Activated CD4-positive, alpha-beta T cell treated with anti-CD3 and anti-CD28 coated beads for 36 hours (primary cell): ENCODE measurements around the gene LRP8. TPM values are rescaled to one million over a fixed set of nuclear protein-coding genes. Genes with fewer than 3 reads are reported as not detected.

Experiments used
- ATAC-seq: fragments of 200-7000 bp; cut with Tn5 transposase; one replicate; pipeline ENCODE4 v1.10.0; 2021; ENCODE audit warnings: mild to moderate bottlenecking, moderate library complexity
- CTCF ChIA-PET: fragments of 350-600 bp; sonication (Branson Sonifier 250); formaldehyde crosslinking; loops from one replicate; lab custom pipeline; 2021; ENCODE audit warnings: antibody characterized with exemption; lab: Charles Lee
- POLR2A ChIA-PET: fragments of 350-600 bp; sonication (Branson Sonifier 250); formaldehyde crosslinking; loops from one replicate; lab custom pipeline; 2021; ENCODE audit warnings: antibody characterized with exemption, inconsistent platforms; lab: Charles Lee
- DNase-seq: peaks from one replicate; pipeline ENCODE4 v3.0.0-alpha.2; 2020
- H3K27ac Mint-ChIP-seq: one replicate; pipeline ENCODE4 v1.8.0; 2021; ENCODE audit warnings: mixed read lengths
- H3K27me3 Mint-ChIP-seq: one replicate; pipeline ENCODE4 v1.8.0; 2021; ENCODE audit warnings: mixed read lengths
- H3K36me3 Mint-ChIP-seq: one replicate; pipeline ENCODE4 v1.8.0; 2021; ENCODE audit warnings: low read depth, mixed read lengths
- H3K4me1 Mint-ChIP-seq: one replicate; pipeline ENCODE4 v1.8.0; 2021; ENCODE audit warnings: mixed read lengths
- H3K4me3 Mint-ChIP-seq: one replicate; pipeline ENCODE4 v1.8.0; 2021; ENCODE audit warnings: mild to moderate bottlenecking, moderate library complexity, mixed read lengths
- H3K9me3 Mint-ChIP-seq: one replicate; pipeline ENCODE4 v1.8.0; 2021; ENCODE audit warnings: low read depth, mixed read lengths
- intact Hi-C, 2 experiments: fragments of 100-400 bp; cut with DNase I in 1 of 2; cut with micrococcal nuclease in 1 of 2; formaldehyde crosslinking; loops; one replicate each; pipeline versions ENCODE4 v1.14.2 to v1.15.1; 2022 to 2024; cut with DNase I, micrococcal nuclease
- total RNA-seq, 2 experiments: library from RNA; stranded (reverse); gene quantifications; one replicate each; pipeline ENCODE4 v1.2.3, GENCODE V29; 2021

LRP8 gene
- total RNA-seq, 2 experiments from 2014 or later, result 40.6 to 46.5 TPM

GRCh38 chr1:53197291-53198200 lies 130.3 kb downstream of the LRP8 start:
- POLR2A ChIA-PET, result no interaction called here
- intact Hi-C loops, result loop anchor here (2.0 to 10.0 kb wide), 9 partner anchors 41 to 1140 kb away; partner anchors contain the start of genes BTF3L4 (in 1 of the 2), CC2D1B (in 1 of the 2), MAGOH (in 1 of the 2) and TUT4 (in 1 of the 2)
- Mint-ChIP-seq H3K4me1 (peaks cover 25% of the 10 kb centered on the region), H3K27me3 (no peaks in the 10 kb centered on the region), H3K36me3 (peaks cover 15% of the 10 kb centered on the region), H3K9me3 (no peaks in the 10 kb centered on the region), H3K4me3 (peak overlapping the region; percentile 98), H3K27ac (peak overlapping the region; percentile 99)
- ATAC-seq, result no peak
- no peak for DNase-seq
- CTCF ChIA-PET, result interaction anchor here (1.1 to 1.5 kb wide), 2 partner anchors 15 to 17 kb away, joined by 3 to 4 read pairs; no protein-coding TSS in a partner anchor

DNA sequence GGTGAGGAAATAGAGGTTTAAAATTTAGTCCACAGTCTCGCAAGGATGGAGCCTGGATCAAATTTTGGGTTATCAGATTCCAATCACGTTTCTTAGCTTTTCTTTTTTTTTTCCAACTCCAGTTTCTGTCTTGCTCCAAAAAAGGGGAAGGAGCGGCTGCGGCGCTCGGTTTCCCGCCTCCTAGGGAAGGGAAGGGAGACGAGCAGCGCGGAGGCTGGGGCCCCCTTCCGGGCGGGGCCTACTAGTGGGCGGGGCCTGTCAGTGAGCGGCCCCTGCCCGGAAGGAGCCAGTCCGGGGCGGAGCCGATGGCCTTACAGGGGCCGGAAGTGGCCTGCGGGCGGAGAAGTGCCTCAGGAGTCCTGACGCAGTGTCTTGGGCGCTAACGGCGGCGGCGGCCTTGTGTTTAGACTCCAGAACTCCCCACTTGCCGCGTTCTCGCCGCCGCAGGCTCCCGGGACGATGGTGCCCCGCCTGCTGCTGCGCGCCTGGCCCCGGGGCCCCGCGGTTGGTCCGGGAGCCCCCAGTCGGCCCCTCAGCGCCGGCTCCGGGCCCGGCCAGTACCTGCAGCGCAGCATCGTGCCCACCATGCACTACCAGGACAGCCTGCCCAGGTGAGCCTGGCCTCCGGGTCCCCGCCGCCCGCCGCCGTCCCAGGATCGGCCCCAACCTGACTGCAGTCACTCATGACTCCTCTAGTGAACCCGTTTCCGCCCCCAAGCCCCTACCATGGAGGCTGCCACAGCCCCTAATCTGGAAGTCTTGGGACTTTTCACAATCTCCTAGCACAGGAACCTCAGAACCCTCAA lies 131.2 kb downstream of the LRP8 start, which contains the start of gene CPT2:
Gene CPT2, plus strand, starts transcription at position 340 of the 806 bp plus-strand sequence. Its CDS starts 120 bp downstream, at position 460.
- ATAC-seq, result peak; percentile 98
- Mint-ChIP-seq H3K4me3 (peak within 1 kb of the TSS; percentile 98), H3K4me1 (peaks cover 25% of the 10 kb centered on the region), H3K36me3 (peaks cover 12% of the 10 kb centered on the region), H3K9me3 (no peaks in the 10 kb centered on the region), H3K27ac (peak within 1 kb of the TSS; percentile 99), H3K27me3 (no peaks in the 10 kb centered on the region)
- ChIA-PET POLR2A (no interaction called here), CTCF (interaction anchor here (1.0 to 2.7 kb wide), 4 partner anchors 10 to 197 kb away, joined by 4 to 17 read pairs (median 7); no protein-coding TSS in a partner anchor)
- peak; percentile 96 for DNase-seq
- intact Hi-C loops, result loop anchor here (1.0 to 10.0 kb wide), 17 partner anchors 24 to 1139 kb away; partner anchors contain the start of genes CZIB (in 2 of the 2), MAGOH (in 2 of the 2), BTF3L4 (in 1 of the 2) and CC2D1B (in 1 of the 2)

- Mint-ChIP-seq H3K36me3 (peaks cover 12% of the 10 kb centered on the region), H3K27ac (peak overlapping the region; percentile 90), H3K9me3 (no peaks in the 10 kb centered on the region), H3K27me3 (no peaks in the 10 kb centered on the region), H3K4me3 (peak overlapping the region; percentile 98), H3K4me1 (peaks cover 25% of the 10 kb centered on the region)
- intact Hi-C loops, result loop anchor here (1.0 to 10.0 kb wide), 17 partner anchors 24 to 1139 kb away; partner anchors contain the start of genes CZIB (in 2 of the 2), MAGOH (in 2 of the 2), BTF3L4 (in 1 of the 2) and CC2D1B (in 1 of the 2)
- ChIA-PET CTCF (interaction anchor here (0.5 to 2.7 kb wide), 5 partner anchors 10 to 197 kb away, joined by 3 to 17 read pairs (median 4); no protein-coding TSS in a partner anchor), POLR2A (no interaction called here)
- peak; percentile 68 for ATAC-seq
- peak; percentile 30 for DNase-seq
Observed at GRCh38 chr1:53196017-53196484, 131.8 kb downstream of the LRP8 start.

DNA sequence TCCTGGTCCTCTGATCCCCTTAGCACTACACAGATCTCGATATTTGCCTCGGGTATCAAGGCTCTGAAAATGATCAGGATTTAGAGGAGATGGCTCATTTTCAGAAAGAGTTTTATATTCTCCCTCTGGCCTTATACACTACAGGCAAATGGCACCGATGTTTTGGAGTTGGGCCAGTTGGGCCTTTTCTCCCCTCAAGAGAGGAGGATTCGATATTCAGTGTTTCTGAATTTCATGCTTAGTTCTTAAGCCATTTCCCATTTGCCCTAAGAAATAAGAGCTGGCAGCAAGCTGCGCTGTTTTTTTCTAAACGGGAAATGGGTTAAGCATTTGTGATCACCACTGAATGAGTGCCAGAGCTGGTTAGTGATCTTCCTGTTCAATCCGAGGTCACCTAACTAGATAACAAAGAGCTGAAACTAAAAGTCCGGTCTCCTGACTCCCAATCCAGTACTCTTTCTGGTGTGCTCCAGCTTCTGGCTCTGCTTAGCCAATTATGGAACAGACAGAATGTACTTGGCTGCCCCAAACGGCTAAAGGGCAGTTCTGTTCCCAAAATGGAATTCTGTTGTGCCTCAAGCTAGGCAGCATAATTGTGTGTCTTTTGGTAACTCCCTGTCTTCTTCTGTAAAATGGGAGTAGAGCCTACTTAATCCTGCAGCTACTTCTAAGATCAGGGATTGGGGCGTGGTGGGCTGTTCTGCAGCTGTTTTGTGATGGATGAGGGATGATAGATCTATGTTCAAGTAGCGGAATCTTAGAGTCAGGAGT lies 132.4 kb downstream of the LRP8 start:
- ATAC-seq (no peak), DNase-seq (no peak)
- H3K9me3 Mint-ChIP-seq, result no peaks in the 10 kb centered on the region
- intact Hi-C loops, result loop anchor here (1.0 to 10.0 kb wide), 17 partner anchors 25 to 1138 kb away; partner anchors contain the start of genes CZIB (in 2 of the 2), MAGOH (in 2 of the 2), BTF3L4 (in 1 of the 2) and CC2D1B (in 1 of the 2)
- peaks cover 25% of the 10 kb centered on the region for H3K4me1 Mint-ChIP-seq
- peaks cover 12% of the 10 kb centered on the region for H3K36me3 Mint-ChIP-seq
- peak overlapping the region; percentile 90 for H3K27ac Mint-ChIP-seq
- H3K27me3 Mint-ChIP-seq, result no peaks in the 10 kb centered on the region
- ChIA-PET CTCF (interaction anchor here (0.5 to 2.7 kb wide), 6 partner anchors 9 to 198 kb away, joined by 3 to 17 read pairs (median 7); no protein-coding TSS in a partner anchor), POLR2A (no interaction called here)
- no peak overlapping the region for H3K4me3 Mint-ChIP-seq

Other genes with a start within 250 kb of the LRP8 start
- not detected for gene SLC1A7, start 185.4 kb downstream of the LRP8 start, total RNA-seq
- gene CPT2, start 131.2 kb downstream of the LRP8 start, total RNA-seq, result 10 to 100 TPM; 20.7 to 23.7 TPM
- 10 to 100 TPM; 45.4 to 48.7 TPM for gene CZIB, start 107.4 kb downstream of the LRP8 start, total RNA-seq
- gene MAGOH, start 89.6 kb downstream of the LRP8 start, total RNA-seq, result 10 to 100 TPM; 73.7 to 92.3 TPM
- under 1 TPM; 0.23 to 0.25 TPM for gene DMRTB1, start 131.3 kb upstream of the LRP8 start, total RNA-seq